ENCODE results near the gene IFITM5.

GRCh38 chr11:330694-331357 is 31.5 kb upstream of the IFITM5 start:
- TF ChIP-seq CTCF (IDR thresholded peaks at IDR 0.05; ENCODE audit: low read depth, low read length) (no peak), POLR2A (IDR thresholded peaks at IDR 0.05; ENCODE audit: extremely low read depth, insufficient read length) (no peak), MYC (IDR thresholded peaks at IDR 0.05; ENCODE audit: low read depth, low read length) (no peak)
- TF ChIP-seq, protein P1, sequence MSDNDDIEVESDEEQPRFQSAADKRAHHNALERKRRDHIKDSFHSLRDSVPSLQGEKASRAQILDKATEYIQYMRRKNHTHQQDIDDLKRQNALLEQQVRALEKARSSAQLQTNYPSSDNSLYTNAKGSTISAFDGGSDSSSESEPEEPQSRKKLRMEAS (IDR thresholded peaks at IDR 0.05; ENCODE audit: low read depth, low read length) = no peak
